NCI-H1105 treated with DMSO at 0.1 percent for 48 hours (cell line): ENCODE data around the gene SPATS1.
A peak's percentile ranks its signal among the peaks of the same experiment; 100 is the strongest.

Experiments used
- DNase-seq: peaks from one replicate; lab custom pipeline; 2025; lab: John Stamatoyannopoulos, UW

Gene SPATS1, protein sequence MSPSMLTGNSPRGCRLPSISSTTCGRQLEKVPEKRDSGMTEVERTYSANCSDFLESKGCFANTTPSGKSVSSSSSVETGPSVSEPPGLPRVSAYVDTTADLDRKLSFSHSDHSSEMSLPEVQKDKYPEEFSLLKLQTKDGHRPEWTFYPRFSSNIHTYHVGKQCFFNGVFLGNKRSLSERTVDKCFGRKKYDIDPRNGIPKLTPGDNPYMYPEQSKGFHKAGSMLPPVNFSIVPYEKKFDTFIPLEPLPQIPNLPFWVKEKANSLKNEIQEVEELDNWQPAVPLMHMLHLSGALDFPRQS

DNA sequence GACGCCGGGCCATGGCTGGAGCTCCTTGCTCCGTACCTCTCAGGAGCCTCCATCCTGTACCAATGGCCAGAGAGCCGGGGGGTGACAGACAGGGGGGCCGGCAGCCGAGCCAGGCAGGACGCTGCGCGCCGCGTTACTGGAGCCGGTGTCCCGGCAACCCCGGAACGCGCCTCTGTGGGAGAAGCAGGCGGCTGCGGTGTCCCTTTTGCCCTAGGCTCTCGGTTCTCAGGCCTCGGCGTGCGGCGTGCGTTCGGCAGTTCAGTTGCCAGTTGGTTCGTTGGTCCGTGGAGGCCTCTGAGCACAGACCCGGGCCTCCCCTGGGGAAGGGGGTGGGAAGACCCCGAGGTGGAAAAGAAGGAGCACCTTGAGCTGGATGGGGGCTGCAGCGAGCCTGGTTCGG lies at the start of gene SPATS1:
Gene SPATS1 (plus strand): TSS at position 162 of the 400 bp plus-strand sequence. CDS start 446 bp downstream, outside the sequence.
- no peak for DNase-seq

DNA sequence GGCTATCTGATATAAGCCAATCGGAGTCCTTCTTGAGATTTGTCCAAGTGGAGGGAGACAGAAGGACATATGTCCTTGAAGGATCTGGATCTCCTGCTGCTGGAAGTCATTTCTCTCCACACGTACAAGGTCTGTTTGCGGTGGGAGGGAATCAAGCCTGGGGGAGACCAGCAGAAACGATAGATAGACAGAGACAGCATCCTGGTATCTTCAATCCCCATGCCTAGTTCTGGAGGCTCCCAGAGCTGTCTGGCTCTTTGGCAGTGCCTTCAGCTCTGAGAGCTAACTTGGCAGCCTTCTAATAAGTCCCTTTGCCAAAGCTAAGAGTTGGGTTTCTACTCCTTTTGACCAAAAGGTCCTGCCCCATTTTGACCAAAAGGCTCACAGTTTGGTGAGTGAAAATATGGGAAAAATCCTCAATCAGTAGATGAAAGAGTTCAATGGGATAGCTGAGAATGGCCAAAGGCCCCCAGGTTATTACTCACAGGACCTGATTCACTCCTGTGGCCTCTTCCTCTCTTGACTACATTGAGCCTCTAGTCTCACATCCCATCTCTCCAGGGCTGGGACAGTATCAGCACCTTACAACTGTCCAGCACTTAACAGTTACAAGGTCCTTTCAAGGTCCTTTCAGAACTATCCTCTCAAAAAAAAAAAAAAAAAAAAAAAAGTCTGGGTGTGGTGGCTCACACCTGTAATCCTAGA lies 49.6 kb upstream of the SPATS1 start:
- no peak for DNase-seq

DNA sequence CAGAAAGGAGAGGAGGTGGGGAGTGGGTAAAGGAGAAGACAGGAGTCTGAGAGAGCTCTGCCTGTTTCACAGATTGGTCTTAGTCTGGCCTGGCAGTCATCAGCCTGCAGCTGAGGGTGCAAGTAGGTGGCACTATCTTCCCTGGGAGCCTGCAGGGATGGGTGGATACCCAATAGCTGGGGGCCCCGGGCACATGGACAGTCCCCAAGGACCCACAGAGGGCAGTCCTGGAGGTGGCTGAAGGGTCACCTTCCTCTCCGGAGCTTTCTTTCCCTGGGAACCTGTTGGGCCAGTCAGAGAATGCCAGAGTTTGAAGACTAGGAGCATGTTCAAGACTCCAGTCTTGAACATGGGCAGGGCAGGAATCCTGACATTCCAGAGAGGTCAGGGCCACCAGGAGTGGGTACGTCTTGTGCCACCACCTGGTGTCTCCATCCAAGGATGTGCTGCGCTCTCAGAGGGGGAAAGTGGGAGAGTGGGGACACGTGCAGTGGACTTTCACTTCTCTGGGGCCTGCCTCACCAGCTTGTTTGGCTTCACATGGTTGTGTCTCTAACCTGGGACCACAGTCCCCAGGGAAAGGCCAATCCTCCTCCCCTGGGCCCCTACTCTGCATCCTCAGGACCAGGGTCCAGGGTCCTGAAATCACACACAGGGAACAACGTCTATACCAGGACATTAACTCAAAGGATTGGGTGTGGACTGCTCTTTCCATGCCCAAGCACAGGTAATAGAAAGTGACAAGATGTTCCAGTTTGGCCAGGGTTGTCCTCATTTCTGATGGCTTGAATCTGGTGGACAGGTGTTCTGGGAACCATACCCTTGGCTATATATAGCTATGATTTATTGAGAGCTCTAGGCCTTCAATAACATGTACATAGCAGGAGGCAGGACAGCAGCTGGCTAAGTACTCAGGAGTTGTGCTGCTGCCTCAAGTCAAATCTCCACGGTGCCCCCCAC lies 47.3 kb upstream of the SPATS1 start:
- no peak for DNase-seq

DNA sequence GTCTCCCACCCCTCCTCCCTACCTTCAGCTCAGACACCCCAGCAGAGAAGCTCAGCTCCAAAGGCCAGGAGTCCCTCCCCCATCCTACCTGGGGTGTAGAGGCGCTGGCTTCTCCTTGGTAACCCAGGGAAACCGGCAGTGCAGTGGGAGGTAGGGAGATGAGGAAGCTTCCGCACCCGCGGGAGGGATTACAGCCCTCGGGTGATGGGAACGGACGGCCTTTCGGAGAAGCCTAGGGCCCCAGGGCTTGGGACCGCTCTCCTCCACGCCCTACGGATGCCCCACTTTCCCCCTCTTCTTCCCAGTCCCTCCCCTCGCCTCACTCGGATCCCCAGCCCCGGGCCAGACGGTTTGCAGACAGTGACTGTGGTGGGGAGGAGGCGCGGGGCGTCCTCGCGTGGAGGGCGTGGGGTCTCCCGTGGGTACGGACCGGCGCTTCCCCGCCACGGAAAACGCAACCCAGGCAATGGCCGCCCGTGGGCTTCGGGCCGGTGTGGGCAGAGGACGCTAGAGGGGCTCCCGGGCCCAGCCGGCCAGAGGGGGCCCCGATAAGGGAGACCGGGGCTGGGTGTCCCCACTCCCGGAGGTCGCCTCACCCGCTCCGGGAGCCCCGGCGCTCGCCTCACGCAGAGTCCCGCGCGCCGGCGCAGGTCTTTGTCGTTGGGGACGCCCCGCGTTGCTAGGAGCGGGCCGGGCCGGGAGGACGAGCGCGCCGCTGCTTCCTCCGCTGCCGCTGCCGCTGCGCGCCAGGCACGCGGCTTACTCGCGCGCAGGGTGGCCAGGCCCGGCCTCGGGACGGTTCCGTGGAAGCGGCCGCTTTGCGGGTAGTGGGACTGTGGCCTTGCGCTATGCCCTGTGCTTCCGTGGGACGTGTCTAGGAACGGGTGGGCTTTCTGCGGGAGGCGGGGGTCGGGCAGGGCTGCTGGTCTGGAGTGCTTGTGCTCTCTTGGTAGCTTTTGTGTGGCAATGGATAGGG lies 45.1 kb upstream of the SPATS1 start:
- peak; percentile 34 for DNase-seq

DNA sequence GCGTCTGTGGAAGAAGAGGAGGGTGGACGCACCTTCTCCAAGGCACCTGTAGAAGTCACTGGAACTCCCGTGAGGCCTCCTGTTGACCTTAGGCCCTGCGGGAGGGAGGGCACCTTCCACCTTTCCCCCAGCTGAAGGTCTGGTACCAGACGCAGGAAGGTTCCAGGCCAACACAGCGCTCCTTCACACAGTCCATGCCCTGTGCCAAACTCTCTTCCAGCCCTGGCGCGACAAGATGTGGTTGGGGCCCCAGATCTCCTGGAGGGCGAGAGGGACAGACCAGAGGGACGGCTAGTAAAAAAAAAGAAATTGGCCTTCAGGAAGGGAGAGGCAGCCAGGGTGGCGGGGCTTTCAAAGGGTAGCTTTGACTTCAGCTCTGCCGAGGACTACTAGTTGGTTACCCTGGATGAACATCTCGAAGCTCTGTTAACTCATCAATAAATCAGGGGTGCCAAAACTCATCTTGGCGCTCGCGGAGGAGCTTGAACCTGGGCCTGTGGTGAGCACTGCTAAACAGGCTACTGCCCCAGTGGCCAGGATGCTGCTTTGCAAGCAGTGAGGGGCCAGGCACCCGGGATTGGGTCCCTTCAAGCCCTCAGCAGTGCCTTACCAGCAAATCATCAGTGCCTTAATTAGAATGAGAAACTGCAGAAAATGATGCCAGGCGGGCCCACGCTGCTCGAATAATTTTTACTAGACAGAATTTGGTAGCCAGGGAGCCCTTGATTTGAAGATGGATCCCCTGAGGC lies 44.2 kb upstream of the SPATS1 start:
- no peak for DNase-seq

DNA sequence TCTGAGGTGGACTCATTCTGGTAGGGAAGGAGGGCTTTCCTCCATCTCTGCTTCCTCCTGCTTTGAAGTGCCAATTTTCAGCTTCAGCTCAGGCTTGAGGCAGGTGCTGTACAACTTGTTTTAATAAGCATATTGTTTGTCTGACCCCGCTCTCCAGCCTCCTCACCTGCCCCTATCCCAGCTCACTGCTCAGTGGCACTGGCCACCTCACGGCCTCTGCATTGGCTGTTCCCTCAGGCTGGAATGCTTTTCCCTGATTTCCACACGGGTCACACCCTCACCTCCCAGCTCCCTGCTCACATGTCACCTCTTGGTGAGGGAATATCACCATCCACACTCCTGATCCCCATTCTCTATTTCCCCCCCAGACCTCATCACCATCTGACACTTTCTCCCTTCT lies 43.6 kb upstream of the SPATS1 start:
- no peak for DNase-seq

DNA sequence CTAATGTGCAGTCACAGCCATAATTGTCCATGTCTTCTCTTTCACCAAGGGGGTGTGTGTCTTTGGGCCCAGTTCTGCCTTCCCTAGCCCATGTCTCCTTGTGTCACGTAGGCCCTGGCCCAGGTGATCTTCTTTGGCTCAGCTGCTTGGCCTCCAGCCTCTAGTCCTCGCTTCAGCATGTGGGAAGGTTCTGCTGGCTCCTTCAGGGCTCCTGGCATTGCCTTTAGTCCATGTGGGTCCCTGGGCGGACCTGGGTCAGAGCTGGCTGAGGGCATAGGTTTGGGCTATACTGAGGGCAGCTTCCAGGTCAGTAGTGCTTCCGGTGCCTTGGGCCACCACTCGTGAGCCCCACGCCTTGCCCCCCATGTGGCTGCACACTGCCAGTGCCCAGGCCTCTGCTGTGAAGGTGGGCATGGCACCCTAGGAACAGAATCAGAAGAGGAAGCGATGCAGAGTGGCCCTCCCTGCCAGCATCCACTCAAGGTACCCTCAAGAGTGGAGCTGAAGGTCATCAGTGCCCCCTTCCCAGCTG lies 42.1 kb upstream of the SPATS1 start:
- no peak for DNase-seq

DNA sequence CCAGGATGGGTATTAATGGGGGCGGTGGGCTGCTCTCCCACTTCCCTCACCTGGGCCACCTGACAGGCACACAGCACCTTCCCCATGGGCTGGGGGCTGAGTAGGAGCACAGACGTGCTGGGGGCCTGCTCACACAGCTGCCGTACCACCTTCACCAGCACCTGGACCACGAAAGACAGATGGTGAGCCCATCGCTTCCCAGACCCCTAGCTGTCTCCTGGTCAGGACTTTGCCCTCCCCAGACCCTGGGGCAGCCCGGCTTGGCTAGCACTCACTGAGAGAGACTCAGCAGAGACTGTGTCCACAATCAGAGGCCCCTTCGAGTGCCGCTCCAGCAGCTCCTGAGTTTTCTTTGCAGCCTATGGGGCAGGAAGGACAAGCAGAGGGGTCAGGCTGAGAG lies 41.3 kb upstream of the SPATS1 start:
- no peak for DNase-seq

DNA sequence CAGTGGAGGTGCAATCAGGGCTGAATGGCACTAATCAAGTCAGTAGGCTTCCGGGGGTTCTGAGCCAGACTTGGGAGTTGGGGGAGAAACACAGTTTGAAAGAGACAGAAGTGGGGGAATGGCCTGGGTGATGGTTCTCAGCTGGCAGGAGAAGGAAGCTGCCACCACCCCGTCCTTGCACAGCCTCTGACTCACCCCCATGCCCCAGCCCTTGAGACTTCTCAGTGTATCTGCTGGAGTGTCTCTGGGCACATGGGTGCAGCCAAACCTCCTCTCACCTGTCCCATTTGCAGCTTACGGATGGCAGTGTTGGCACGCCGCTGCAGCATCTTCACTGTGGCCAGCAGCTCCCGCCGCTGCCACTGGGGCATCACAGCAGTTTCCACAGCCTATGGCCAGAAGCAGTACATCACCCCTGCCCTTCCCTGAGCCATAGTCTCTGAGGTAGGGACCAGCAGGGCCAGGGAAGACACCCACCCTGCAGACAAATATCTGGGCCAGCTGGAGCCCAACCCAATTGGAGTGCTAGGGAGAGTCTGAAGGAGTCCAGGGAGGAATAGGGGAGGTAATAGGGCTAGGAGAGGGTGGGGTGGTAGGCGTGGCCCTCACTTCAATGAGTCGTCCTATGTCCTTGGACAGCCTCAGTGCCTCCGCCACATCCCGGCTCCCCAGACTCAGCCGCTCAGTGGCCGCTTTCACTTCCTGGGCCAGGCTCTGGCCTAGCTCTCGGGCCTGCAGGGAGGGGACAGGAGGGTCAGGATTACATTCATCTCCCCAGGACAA lies 40.5 kb upstream of the SPATS1 start:
- DNase-seq, result no peak

DNA sequence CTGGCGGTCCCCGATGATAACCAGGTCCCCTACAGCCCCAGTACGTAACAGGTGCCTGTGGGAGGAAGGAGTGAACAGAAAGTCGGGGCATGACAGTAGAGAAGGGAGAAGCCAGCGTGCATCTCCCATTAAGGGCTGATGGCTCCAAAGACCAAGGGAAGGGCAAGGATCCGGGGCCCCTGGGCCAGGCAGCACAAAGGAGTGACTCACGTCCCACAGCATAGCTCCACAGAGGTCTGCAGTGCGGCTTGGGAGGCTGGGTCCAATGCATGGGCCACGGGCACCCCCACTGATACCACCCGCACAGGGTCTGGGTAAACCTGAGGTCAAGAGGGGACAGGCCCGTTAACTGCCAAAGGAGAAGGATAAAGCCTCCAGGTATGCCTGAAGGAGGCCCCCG lies 39.6 kb upstream of the SPATS1 start:
- no peak for DNase-seq

DNA sequence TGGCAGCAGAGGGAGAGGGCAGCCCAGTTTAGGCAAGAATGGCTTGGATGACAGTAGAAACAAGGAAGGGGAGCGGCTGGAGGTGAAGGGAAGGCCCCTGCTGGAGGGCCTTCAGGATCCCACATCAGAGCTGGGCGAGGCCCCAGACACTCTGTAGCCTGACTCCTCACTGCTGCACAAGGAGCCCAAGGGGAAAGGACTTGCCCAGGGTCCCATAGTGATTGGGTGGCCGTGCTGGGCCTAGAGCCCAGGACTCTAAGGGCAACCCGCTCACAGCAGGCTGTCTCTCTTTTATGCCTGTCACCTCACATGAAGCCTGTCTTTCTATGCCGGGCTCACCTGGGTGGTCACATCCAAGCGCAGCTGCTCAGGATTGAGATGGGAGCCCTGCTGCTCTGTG lies 38.6 kb upstream of the SPATS1 start:
- no peak for DNase-seq

DNA sequence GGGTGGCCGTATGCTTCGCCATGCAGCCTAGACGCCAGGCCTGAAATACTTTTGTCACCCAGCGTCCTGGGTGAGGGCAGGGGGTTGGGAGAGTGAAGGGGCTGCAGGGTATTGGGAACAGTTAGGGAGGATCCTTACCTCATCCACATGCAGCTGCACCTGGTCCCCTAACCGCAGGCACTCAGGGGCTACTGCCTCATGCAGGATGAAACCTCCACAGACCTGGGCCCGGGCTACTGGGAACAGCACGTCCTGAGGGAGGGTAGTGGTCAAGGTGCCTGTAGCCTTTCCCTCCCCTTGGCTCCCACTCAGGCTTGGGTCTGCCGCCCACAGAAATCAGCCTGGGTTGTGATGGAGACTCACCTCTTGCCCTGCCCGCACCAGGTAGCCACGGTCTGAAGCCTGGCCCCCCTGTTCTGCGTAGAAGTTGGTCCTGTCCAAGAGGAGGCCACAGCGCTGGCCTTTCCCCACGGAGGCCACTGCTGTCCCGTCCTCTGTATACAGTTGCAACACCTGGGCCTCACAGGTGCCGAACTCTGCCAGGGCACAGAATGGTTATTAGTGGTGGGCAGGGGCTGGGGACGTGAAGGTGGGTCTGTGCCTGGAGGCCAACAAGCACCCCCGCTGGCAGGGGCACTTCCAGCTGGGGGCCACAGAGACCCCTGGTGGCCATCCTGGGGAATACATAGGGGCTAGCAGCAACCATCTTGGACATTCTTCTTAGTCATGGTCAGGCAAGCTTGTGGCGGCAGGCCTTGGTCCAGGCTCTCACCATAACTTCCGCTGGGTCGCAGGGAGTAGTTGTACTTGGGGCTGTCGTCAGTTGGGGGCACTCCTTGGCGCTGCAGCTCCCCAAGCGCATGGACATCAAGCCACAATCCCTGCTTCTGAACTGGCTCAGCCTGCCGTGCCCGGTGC lies 37.9 kb upstream of the SPATS1 start:
- DNase-seq, result no peak

DNA sequence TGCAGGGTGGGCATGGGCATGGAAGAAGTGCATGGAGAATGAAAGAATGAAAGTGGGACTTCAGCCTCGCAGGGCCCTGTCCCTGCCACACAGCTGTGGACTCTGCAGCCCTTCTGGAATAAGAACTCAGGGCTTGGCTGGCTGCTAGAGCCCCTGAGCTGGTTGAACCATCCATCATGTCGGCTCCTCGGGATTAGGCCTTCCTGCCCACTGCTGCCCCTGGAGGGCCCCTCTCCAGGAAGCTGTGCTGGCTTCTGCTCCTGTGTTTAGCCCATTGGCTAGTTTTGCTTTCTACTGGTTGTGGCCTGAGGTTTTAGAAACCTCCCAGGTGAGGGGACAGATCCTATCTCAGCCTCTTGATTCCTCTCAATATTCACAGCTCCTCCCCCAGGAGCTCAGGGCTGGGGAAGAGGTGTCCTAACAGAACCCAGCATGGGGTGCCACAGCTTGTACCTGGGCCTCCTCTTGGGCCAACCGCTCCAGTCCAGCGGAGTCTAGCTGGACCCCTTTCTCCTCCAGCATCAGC lies 37.2 kb upstream of the SPATS1 start:
- DNase-seq, result no peak

DNA sequence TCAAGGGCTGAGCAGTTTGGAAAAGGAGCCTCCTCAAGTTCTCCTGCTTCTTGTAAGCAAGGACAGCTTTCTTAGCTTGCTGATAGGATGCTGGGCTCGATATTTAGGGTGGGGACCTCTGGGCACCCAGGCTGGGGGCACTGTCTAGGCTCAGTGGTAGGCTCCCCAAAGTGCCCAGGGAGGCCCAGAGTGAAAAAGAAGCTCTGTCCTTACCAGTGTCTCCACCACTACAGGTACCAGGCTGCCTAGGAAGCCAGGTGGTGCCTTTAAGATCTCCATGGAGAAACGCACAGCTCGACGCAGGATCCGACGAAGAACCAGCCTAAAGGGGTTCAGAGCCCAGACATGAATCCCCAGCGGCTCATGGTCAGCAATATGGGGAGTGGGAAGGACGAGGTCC lies 35.7 kb upstream of the SPATS1 start:
- no peak for DNase-seq

DNA sequence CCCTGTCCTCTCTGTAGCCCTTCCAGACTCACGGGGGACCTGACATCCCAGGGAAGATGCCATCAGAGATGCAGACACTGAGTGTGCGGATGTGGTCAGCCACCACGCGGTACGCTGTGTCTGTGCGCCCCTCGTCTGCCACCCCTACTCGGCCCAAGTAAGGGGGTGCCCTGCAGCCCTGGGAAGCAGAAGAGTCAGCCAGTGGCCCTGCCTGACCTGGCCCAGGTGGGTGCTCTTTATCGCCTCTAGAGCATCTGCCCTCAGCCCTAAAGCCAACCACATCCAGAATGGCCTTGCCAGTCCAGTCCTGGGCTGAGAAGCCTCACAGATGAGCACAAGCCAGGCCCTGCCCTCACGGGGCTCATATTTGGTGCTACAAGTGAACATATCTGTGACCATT lies 35.2 kb upstream of the SPATS1 start:
- no peak for DNase-seq

DNA sequence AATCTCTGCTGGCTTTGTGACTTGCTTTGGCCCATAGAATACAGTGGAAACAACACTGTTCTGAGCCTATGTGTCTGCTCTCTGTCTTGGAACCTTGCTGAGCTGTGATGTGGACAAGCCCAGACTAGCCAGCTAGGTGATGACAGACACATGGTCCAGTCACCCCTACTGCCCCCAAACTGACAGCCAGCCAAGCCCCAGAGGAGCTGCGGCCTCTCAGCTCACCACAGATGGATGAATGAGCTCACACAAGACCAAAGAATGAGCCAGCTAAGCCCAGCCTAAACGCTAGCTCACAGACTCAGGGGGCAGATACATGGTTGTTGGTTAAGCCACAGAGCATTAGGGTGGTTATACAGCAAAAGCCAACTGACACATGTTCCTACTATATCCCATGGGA lies 33.4 kb upstream of the SPATS1 start:
- no peak for DNase-seq

DNA sequence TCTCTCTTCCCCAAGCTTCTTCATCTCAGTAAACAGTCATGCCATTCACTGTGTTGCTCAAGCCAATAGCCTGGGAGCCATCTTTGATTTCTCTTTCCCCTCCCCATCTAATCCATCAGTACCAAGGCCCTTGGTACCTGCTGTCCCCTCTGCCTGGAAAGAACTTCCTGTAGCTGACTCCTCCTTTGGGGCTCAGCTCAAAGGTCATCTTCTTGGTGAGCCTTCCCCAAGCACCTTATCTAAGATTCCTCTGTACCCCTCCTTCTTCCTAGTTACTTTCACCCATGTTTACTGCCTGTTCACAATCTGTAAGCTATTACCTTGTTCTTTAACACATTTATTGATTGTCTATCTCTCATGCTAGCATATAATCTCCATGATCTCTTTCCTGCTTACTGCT lies 32.8 kb upstream of the SPATS1 start:
- no peak for DNase-seq

DNA sequence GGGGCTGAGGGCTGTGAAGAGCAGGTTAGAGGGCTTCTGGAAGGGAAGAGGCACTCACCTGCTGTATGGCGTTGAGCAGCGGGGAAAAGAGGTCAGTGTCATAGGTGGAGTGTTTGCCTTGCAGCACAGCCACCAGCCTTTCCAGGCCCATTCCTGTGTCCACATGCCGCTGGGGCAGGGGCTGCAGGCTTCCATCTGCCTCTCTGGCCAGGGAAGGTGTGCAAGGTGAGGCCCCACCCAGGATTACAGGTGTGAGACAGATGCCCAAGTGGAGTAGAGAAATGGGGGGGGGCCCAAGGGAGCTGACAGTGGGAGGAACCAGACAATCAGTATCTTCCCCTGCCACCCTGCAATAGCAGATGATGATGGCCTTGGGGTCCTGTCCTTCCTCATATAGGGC lies 32.2 kb upstream of the SPATS1 start:
- no peak for DNase-seq
